Measurements from ENCODE around the gene PABPC1L.
A peak's percentile ranks its signal among the peaks of the same experiment; 100 is the strongest.

PABPC1L gene

GRCh38 chr20:44900231-44900854 is 9.5 kb upstream of the PABPC1L start:
- DNase-seq (ENCODE audit: low spot score) = no peak

GRCh38 chr20:44901974-44902373 is 7.9 kb upstream of the PABPC1L start:
- DNase-seq (ENCODE audit: low spot score) = peak; percentile 48

GRCh38 chr20:44904377-44904776 is 5.5 kb upstream of the PABPC1L start:
- DNase-seq (ENCODE audit: low spot score) = no peak

GRCh38 chr20:44908987-44909871 is 631 bp upstream of the PABPC1L start:
- no peak for DNase-seq (ENCODE audit: low spot score)

- no peak for DNase-seq (ENCODE audit: low spot score)
Measured at GRCh38 chr20:44910690-44911262, 916 bp downstream of the PABPC1L start.

- DNase-seq (ENCODE audit: low spot score) = peak; percentile 61
Measured at GRCh38 chr20:44911264-44911921, 1.5 kb downstream of the PABPC1L start.

- DNase-seq (ENCODE audit: low spot score) = no peak
Measured at GRCh38 chr20:44912189-44912588, 2.3 kb downstream of the PABPC1L start.

GRCh38 chr20:44914924-44915323 is 5.1 kb downstream of the PABPC1L start:
- no peak for DNase-seq (ENCODE audit: low spot score)

GRCh38 chr20:44916586-44916985 is 6.7 kb downstream of the PABPC1L start:
- DNase-seq (ENCODE audit: low spot score) = no peak

- DNase-seq (ENCODE audit: low spot score) = no peak
Measured at GRCh38 chr20:44917399-44917798, 7.5 kb downstream of the PABPC1L start.

GRCh38 chr20:44918342-44918741 is 8.5 kb downstream of the PABPC1L start:
- no peak for DNase-seq (ENCODE audit: low spot score)

GRCh38 chr20:44918761-44919160 is 8.9 kb downstream of the PABPC1L start:
- no peak for DNase-seq (ENCODE audit: low spot score)

GRCh38 chr20:44921447-44921846 is 11.6 kb downstream of the PABPC1L start:
- no peak for DNase-seq (ENCODE audit: low spot score)

GRCh38 chr20:44924541-44924940 is 14.7 kb downstream of the PABPC1L start:
- DNase-seq (ENCODE audit: low spot score) = no peak

GRCh38 chr20:44928595-44928994 is 18.7 kb downstream of the PABPC1L start:
- DNase-seq (ENCODE audit: low spot score) = no peak

GRCh38 chr20:44930517-44931168 is 20.8 kb downstream of the PABPC1L start:
- DNase-seq (ENCODE audit: low spot score) = no peak

- DNase-seq (ENCODE audit: low spot score) = no peak
Measured at GRCh38 chr20:44931911-44932310, 22.1 kb downstream of the PABPC1L start.

GRCh38 chr20:44932916-44933315 is 23.1 kb downstream of the PABPC1L start:
- DNase-seq (ENCODE audit: low spot score) = no peak

GRCh38 chr20:44936510-44936909 is 26.6 kb downstream of the PABPC1L start:
- no peak for DNase-seq (ENCODE audit: low spot score)

- no peak for DNase-seq (ENCODE audit: low spot score)
Measured at GRCh38 chr20:44938637-44939036, 28.8 kb downstream of the PABPC1L start.

GRCh38 chr20:44941120-44941691 is 31.3 kb downstream of the PABPC1L start:
- no peak for DNase-seq (ENCODE audit: low spot score)

Measured in GM03348 (cell line).